GM18873 (cell line): ENCODE measurements around the gene MAB21L3.
A peak's percentile ranks its signal among the peaks of the same experiment; 100 is the strongest.

Experiments
- ATAC-seq: cut with Tn5 transposase; IDR thresholded peaks from one replicate; pipeline ENCODE4 v1.9.1; 2021; ENCODE audit warnings: mild to moderate bottlenecking, moderate library complexity, moderate number of reproducible peaks; ENCODE audit not compliant: unreplicated experiment, low FRiP score

MAB21L3 gene

GRCh38 chr1:116110567-116111523 is at the start of gene MAB21L3:
MAB21L3 (plus strand) TSS chr1:116111399; CDS start chr1:116112616, 1,217 bp downstream.
- ATAC-seq = peak; percentile 56

- ATAC-seq = no peak
Observed at GRCh38 chr1:116062201-116062600, 49.0 kb upstream of the MAB21L3 start.

GRCh38 chr1:116064616-116065015 is 46.6 kb upstream of the MAB21L3 start:
- no peak for ATAC-seq

GRCh38 chr1:116066868-116067565 is 44.2 kb upstream of the MAB21L3 start:
- ATAC-seq = no peak

GRCh38 chr1:116067566-116067890 is 43.7 kb upstream of the MAB21L3 start:
- ATAC-seq = no peak

GRCh38 chr1:116075575-116075974 is 35.6 kb upstream of the MAB21L3 start:
- no peak for ATAC-seq

- ATAC-seq = no peak
Observed at GRCh38 chr1:116075990-116076389, 35.2 kb upstream of the MAB21L3 start.

GRCh38 chr1:116076831-116077230 is 34.4 kb upstream of the MAB21L3 start:
- ATAC-seq = no peak

GRCh38 chr1:116078699-116079223 is 32.4 kb upstream of the MAB21L3 start:
- ATAC-seq = no peak

- no peak for ATAC-seq
Observed at GRCh38 chr1:116087628-116088027, 23.6 kb upstream of the MAB21L3 start.

GRCh38 chr1:116089870-116090269 is 21.3 kb upstream of the MAB21L3 start:
- no peak for ATAC-seq

- ATAC-seq = no peak
Observed at GRCh38 chr1:116091083-116091482, 20.1 kb upstream of the MAB21L3 start.

GRCh38 chr1:116092752-116093489 is 18.3 kb upstream of the MAB21L3 start:
- no peak for ATAC-seq

- no peak for ATAC-seq
Observed at GRCh38 chr1:116095027-116095426, 16.2 kb upstream of the MAB21L3 start.

- ATAC-seq = no peak
Observed at GRCh38 chr1:116096013-116096618, 15.1 kb upstream of the MAB21L3 start.

- no peak for ATAC-seq
Observed at GRCh38 chr1:116097626-116098025, 13.6 kb upstream of the MAB21L3 start.

GRCh38 chr1:116099379-116099778 is 11.8 kb upstream of the MAB21L3 start:
- no peak for ATAC-seq

GRCh38 chr1:116099919-116100318 is 11.3 kb upstream of the MAB21L3 start:
- no peak for ATAC-seq

- ATAC-seq = no peak
Observed at GRCh38 chr1:116104667-116105066, 6.5 kb upstream of the MAB21L3 start.

- ATAC-seq = no peak
Observed at GRCh38 chr1:116105996-116106395, 5.2 kb upstream of the MAB21L3 start.
